HG02981 (cell line): ENCODE results near the gene EQTN.
A peak's percentile ranks its signal among the peaks of the same experiment; 100 is the strongest.
"Not testable (repeated sequence)": the region's sequence is repeated elsewhere in the genome, so short reads cannot be mapped to it uniquely, and the experiment has no call there.

Experiments
- ATAC-seq: cut with Tn5 transposase; IDR thresholded peaks from one replicate; pipeline ENCODE4 v1.9.1; 2021; ENCODE audit warnings: mild to moderate bottlenecking, moderate library complexity; ENCODE audit not compliant: unreplicated experiment

The EQTN gene

GRCh38 chr9:27303219-27303618 lies 6.3 kb upstream of the EQTN start:
- ATAC-seq: no peak

- no peak for ATAC-seq
These were observed 3.0 kb downstream of the EQTN start for GRCh38 chr9:27293996-27294395.

GRCh38 chr9:27292659-27293405 lies 4.1 kb downstream of the EQTN start:
- no peak for ATAC-seq

- ATAC-seq: no peak
These were observed 5.7 kb downstream of the EQTN start for GRCh38 chr9:27291292-27291691.

- no peak for ATAC-seq
These were observed 14.7 kb downstream of the EQTN start for GRCh38 chr9:27282269-27282668.

GRCh38 chr9:27280860-27281259 lies 16.1 kb downstream of the EQTN start:
- no peak for ATAC-seq

GRCh38 chr9:27280249-27280648 lies 16.7 kb downstream of the EQTN start:
- ATAC-seq: no peak

GRCh38 chr9:27279611-27280010 lies 17.3 kb downstream of the EQTN start:
- no peak for ATAC-seq

- no peak for ATAC-seq
These were observed 18.6 kb downstream of the EQTN start for GRCh38 chr9:27278374-27278773.

- ATAC-seq: peak; percentile 56
These were observed 20.5 kb downstream of the EQTN start for GRCh38 chr9:27276193-27277030.

- ATAC-seq: no peak
These were observed 23.8 kb downstream of the EQTN start for GRCh38 chr9:27273186-27273585.

- ATAC-seq: no peak
These were observed 24.8 kb downstream of the EQTN start for GRCh38 chr9:27272103-27272502.

GRCh38 chr9:27261517-27262211 lies 35.3 kb downstream of the EQTN start:
- no peak for ATAC-seq

GRCh38 chr9:27260789-27261516 lies 36.0 kb downstream of the EQTN start:
- no peak for ATAC-seq

GRCh38 chr9:27258662-27259061 lies 38.3 kb downstream of the EQTN start:
- no peak for ATAC-seq

GRCh38 chr9:27248702-27249101 lies 48.2 kb downstream of the EQTN start:
- no peak for ATAC-seq

GRCh38 chr9:27247756-27248155 lies 49.2 kb downstream of the EQTN start:
- ATAC-seq: peak; percentile 87

- not testable (repeated sequence) for ATAC-seq
These were observed 57.3 kb downstream of the EQTN start for GRCh38 chr9:27239648-27240047.
